ENCODE measurements around the gene SULT1A2. TPM values are rescaled to one million over a fixed set of nuclear protein-coding genes. Genes with fewer than 3 reads are reported as not detected.

The SULT1A2 gene
- total and polyA plus RNA-seq, 2 of the 4 experiments (the other 2 are of a cell fraction): 0.09 TPM; not detected in 1

DNA sequence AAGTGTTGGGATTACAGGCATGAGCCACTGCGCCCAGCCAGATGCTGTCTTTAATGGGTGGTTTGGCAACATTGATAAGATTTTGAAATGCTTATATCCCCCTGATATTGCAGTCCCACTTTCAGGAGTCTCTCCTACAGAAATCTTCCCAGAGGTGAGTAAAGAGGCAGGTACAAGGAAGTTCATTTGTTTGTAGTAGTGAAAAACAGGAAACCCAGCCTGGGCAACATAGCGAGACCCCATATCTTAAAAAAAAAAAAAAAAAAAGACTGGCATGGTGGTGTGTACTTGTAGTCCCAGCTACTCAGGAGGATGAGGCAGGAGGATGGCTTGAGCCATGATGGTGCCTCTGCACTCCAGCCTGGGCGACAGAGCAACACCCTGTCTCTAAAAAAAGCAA lies 51.9 kb downstream of the SULT1A2 start:
- Histone ChIP-seq H3K23ac (ENCODE audit: low read depth, low read length) (no peak overlapping the region), H3K9me3 (ENCODE audit: control insufficient read depth, insufficient read depth, low read length) (no peaks in the 10 kb centered on the region), H2AK9ac (replicated peaks; ENCODE audit: low read depth, low read length, poor library complexity) (no peak overlapping the region), H3K79me1 (ENCODE audit: low read depth in 1 of 2, low read length in 2 of 2) (no peaks in the 10 kb centered on the region), H3K4me2 (ENCODE audit: low read depth, low read length) (no peak overlapping the region), H3K18ac (ENCODE audit: low read depth, low read length) (no peak overlapping the region), H3K4me3 (ENCODE audit: insufficient read depth, low read depth, low read length) (no peak overlapping the region), H3K36me3 (ENCODE audit: control insufficient read depth, insufficient read depth, low read length) (no peaks in the 10 kb centered on the region), H4K91ac (ENCODE audit: insufficient read depth, low read depth, low read length) (no peak overlapping the region), H3K9me1 (ENCODE audit: insufficient read depth, low read length) (no peaks in the 10 kb centered on the region), H2BK5ac (ENCODE audit: low read depth, low read length, poor library complexity, severe bottlenecking) (no peak overlapping the region), H2AFZ (replicated peaks; ENCODE audit: low read length, poor library complexity) (no peak overlapping the region), H3K14ac (replicated peaks; ENCODE audit: low read depth, low read length) (no peak overlapping the region), H3K56ac (ENCODE audit: extremely low read depth, insufficient read depth, low read length) (no peak overlapping the region), H4K8ac (ENCODE audit: low read depth in 2 of 2, low read length in 2 of 2) (no peak overlapping the region), H4K20me1 (ENCODE audit: insufficient read depth, low read length) (no peaks in the 10 kb centered on the region), H2BK15ac (ENCODE audit: low read depth, low read length) (no peak overlapping the region), H3K4ac (ENCODE audit: low read depth, low read length) (no peak overlapping the region), H3K27ac (ENCODE audit: insufficient read depth, low read length) (no peak overlapping the region), H3K9ac (ENCODE audit: low read depth, low read length) (no peak overlapping the region), H2BK20ac (ENCODE audit: low read depth, low read length) (no peak overlapping the region), H4K5ac (ENCODE audit: low read depth, low read length) (no peak overlapping the region), H3K4me1 (ENCODE audit: control insufficient read depth, insufficient read depth, low read length) (no peaks in the 10 kb centered on the region), H3K27me3 (ENCODE audit: control insufficient read depth, insufficient read depth, low read length) (peaks cover 7% of the 10 kb centered on the region), H2BK120ac (ENCODE audit: low read depth, low read length) (no peak overlapping the region), H2AK5ac (ENCODE audit: low read depth, low read length) (no peak overlapping the region)
- no TSS peak for BruUV-seq (replicated peaks)
- in situ Hi-C loops (cut with MboI; ENCODE audit: low sequenced_read_pairs): loop anchor here (10.0 kb wide), 1 partner anchor 220 kb away; no protein-coding TSS in a partner anchor
- intact Hi-C loops (cut with micrococcal nuclease): no loop called here
- no CpG with 5 or more reads among the region's 3 CpGs for WGBS, 2 experiments (ENCODE audit: extremely low coverage in 2 of 2, insufficient read length in 1 of 2)
- no peak for TF ChIP-seq MAZ (IDR thresholded peaks at IDR 0.05; ENCODE audit: borderline replicate concordance, low read depth, low read length)
- no peak for TF ChIP-seq CTCF (conservative IDR thresholded peaks at IDR 0.05; ENCODE audit: low read depth, low read length)
- no peak for TF ChIP-seq FOS (IDR thresholded peaks at IDR 0.05; ENCODE audit: low read depth, low read length)
- TF ChIP-seq MAFK (IDR thresholded peaks at IDR 0.05; ENCODE audit: low read depth, low read length): no peak
- TF ChIP-seq RFX5 (IDR thresholded peaks at IDR 0.05; ENCODE audit: low read depth, low read length): no peak
- POLR2A ChIA-PET (ENCODE audit: unreplicated experiment): no interaction called here
- DNase-seq (no peak), ATAC-seq (ENCODE audit: low read depth) (no peak)
- CTCF ChIA-PET: no interaction called here
- dilution Hi-C loops (cut with HindIII; ENCODE audit: low sequenced_read_pairs, unreplicated experiment): no loop called here

Data from IMR-90 (cell line).